Neutrophil (primary cell): Measurements from ENCODE around the gene ACAA1.

Source experiments
- H3K27ac ChIP-seq: fragments of 200-600 bp; sonication (generic); 2 replicates; pipeline ENCODE4 v1.5.1; 2016; ENCODE audit warnings: mild to moderate bottlenecking, moderate library complexity
- H3K27me3 ChIP-seq: fragments of 200-600 bp; sonication (generic); 2 replicates; pipeline ENCODE4 v1.6.0; 2016; ENCODE audit warnings: mild to moderate bottlenecking
- H3K36me3 ChIP-seq: fragments of 200-600 bp; sonication (generic); 2 replicates; pipeline ENCODE4 v1.5.1; 2017
- H3K4me1 ChIP-seq, 2 experiments: fragments of 200-600 bp in 1 of 2; sonication (generic) in 1 of 2; 1 replicate in 1 of 2; 2 replicates in 1 of 2; pipeline versions ENCODE4 v1.5.1 to v1.6.1; 2013 to 2016; ENCODE audit warnings: low read depth in 1 of 2, low read length in 1 of 2, mild to moderate bottlenecking in 1 of 2, moderate library complexity in 1 of 2; ENCODE audit not compliant: control insufficient read depth in 1 of 2, insufficient read depth in 1 of 2
- H3K4me3 ChIP-seq, 2 experiments: fragments of 200-600 bp in 1 of 2; sonication (generic) in 1 of 2; 1 replicate in 1 of 2; 2 replicates in 1 of 2; pipeline ENCODE4 v1.5.1; 2013 to 2016; ENCODE audit warnings: low read depth in 1 of 2, low read length in 1 of 2, mild to moderate bottlenecking in 1 of 2, moderate library complexity in 1 of 2
- H3K9me3 ChIP-seq: fragments of 200-600 bp; sonication (generic); 2 replicates; pipeline ENCODE4 v1.5.1; 2016
- CTCF ChIP-seq: fragments of 200-600 bp; sonication (generic); IDR thresholded peaks from 2 replicates; pipeline ENCODE4 v1.5.1; 2016; ENCODE audit warnings: antibody characterized with exemption

Gene ACAA1

GRCh38 chr3:38147421-38147820 lies 10.5 kb upstream of the ACAA1 start:
- H3K36me3 ChIP-seq = peaks cover 6% of the 10 kb centered on the region
- no peaks in the 10 kb centered on the region for H3K27me3 ChIP-seq
- no peaks in the 10 kb centered on the region for H3K9me3 ChIP-seq
- peaks cover 64 to 83% of the 10 kb centered on the region in 2 experiments for H3K4me1 ChIP-seq
- peak overlapping the region in 1 of 2 experiments; percentile 28 for H3K4me3 ChIP-seq
- TF ChIP-seq CTCF = peak; percentile 16
- peak overlapping the region; percentile 97 for H3K27ac ChIP-seq

- Histone ChIP-seq H3K4me1 (peaks cover 60 to 83% of the 10 kb centered on the region in 2 experiments), H3K27ac (peak overlapping the region; percentile 97), H3K9me3 (no peaks in the 10 kb centered on the region), H3K4me3 (no peak overlapping the region), H3K36me3 (peaks cover 16% of the 10 kb centered on the region), H3K27me3 (no peaks in the 10 kb centered on the region)
- no peak for TF ChIP-seq CTCF
These were observed 9.6 kb upstream of the ACAA1 start for GRCh38 chr3:38146504-38146903.

- Histone ChIP-seq H3K27ac (peak overlapping the region; percentile 28), H3K4me1 (peaks cover 50 to 80% of the 10 kb centered on the region in 2 experiments)
These were observed 6.6 kb upstream of the ACAA1 start for GRCh38 chr3:38143511-38143910.

GRCh38 chr3:38142959-38143358 lies 6.0 kb upstream of the ACAA1 start:
- peaks cover 30% of the 10 kb centered on the region for H3K36me3 ChIP-seq
- TF ChIP-seq CTCF = no peak
- H3K27ac ChIP-seq = peak overlapping the region; percentile 32
- no peaks in the 10 kb centered on the region for H3K9me3 ChIP-seq
- H3K4me1 ChIP-seq = peaks cover 45 to 77% of the 10 kb centered on the region in 2 experiments
- H3K4me3 ChIP-seq = no peak overlapping the region
- H3K27me3 ChIP-seq = no peaks in the 10 kb centered on the region

More at GRCh38 chr3:38143511-38143910, 6.6 kb upstream of the ACAA1 start:
- no peaks in the 10 kb centered on the region for H3K9me3 ChIP-seq
- H3K27me3 ChIP-seq = no peaks in the 10 kb centered on the region
- no peak for TF ChIP-seq CTCF
- H3K4me3 ChIP-seq = no peak overlapping the region
- peaks cover 30% of the 10 kb centered on the region for H3K36me3 ChIP-seq

- peak overlapping the region; percentile 94 for H3K27ac ChIP-seq
- H3K36me3 ChIP-seq = peaks cover 30% of the 10 kb centered on the region
- peaks cover 42 to 73% of the 10 kb centered on the region in 2 experiments for H3K4me1 ChIP-seq
- H3K4me3 ChIP-seq = no peak overlapping the region
- H3K9me3 ChIP-seq = no peaks in the 10 kb centered on the region
- no peaks in the 10 kb centered on the region for H3K27me3 ChIP-seq
- TF ChIP-seq CTCF = no peak
These were observed 5.0 kb upstream of the ACAA1 start for GRCh38 chr3:38141952-38142273.
